Stimulated activated CD4-positive, alpha-beta T cell treated with anti-CD3 and anti-CD28 coated beads, Interleukin-1b, Interleukin-23, amount 100 ng/mL, for 4 hours (primary cell): Measurements from ENCODE around the gene ENTPD7.
"Not testable (repeated sequence)": the region's sequence is repeated elsewhere in the genome, so short reads cannot be mapped to it uniquely, and the experiment has no call there.

Source experiments
- DNase-seq, 2 donors: peaks; one replicate each; pipeline ENCODE4 v3.0.0-alpha.2; 2020; ENCODE audit warnings: low read depth in 2 of 2

The ENTPD7 gene, protein sequence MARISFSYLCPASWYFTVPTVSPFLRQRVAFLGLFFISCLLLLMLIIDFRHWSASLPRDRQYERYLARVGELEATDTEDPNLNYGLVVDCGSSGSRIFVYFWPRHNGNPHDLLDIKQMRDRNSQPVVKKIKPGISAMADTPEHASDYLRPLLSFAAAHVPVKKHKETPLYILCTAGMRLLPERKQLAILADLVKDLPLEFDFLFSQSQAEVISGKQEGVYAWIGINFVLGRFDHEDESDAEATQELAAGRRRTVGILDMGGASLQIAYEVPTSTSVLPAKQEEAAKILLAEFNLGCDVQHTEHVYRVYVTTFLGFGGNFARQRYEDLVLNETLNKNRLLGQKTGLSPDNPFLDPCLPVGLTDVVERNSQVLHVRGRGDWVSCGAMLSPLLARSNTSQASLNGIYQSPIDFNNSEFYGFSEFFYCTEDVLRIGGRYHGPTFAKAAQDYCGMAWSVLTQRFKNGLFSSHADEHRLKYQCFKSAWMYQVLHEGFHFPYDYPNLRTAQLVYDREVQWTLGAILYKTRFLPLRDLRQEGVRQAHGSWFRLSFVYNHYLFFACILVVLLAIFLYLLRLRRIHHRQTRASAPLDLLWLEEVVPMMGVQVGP

DNA sequence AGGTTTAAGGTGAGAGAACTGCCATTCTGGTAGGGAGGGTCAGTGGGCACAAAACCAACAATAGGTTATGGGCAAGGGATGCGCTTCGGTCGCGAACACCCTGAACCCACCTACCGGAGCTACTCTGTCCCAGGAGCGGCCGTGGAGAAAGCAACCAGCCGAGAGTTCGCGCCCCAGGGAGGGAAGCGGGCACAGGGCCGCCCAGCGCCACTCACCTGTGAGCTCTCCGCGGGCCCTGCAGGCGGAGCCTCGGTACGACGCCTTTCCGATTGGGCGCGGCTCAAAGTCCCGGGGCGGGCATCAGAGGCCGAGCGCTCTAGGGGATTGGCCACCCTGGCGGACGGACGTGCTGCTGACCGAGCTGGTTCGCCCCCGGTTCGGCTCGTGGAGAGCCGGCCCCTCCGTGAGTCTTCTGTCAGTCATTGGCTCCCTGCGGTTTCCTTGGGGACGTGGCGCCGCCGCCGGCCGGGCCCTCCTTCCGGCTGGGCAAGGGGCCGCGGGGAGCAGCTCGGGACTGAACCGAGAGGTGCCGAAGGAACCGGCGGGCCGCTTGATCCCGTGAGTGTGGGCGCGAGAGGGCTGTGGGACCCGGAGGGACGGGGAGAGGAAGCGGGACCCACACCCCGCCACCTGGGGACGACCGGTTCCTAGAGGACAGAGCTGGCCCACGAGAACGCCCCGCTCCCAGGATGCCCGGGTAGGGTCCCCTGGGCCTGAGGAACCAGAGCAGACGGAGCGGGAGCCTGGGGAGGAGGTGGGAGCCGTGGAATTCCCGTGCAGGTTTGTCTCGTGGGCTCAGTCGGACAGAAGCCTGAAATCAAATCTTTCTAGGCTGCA, at the start of gene ENTPD7:
ENTPD7 (plus strand) TSS at position 479 of the 837 bp plus-strand sequence. CDS start 448 bp downstream, outside the sequence.
- peak; percentile 71 to 85 for DNase-seq

DNA sequence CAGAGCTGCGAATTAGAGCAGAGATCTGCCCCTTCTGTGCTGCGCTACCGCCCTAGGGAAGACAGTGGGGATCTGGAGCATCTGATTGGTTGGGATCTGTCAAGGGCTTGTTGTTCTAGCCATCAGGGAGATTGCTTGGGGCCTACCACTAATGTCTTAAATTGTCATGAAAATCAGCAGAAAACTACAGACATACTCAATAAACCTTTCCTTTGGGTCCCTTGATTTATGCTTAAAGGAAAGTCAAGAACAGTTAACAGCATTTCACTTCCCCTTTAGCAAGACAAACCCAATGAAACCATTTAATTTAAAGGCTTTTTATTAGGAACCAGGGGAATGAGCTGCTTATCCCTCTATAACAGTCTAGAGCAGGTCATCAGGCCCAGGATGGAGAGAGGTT, 49.1 kb upstream of the ENTPD7 start:
- DNase-seq, result no peak

DNA sequence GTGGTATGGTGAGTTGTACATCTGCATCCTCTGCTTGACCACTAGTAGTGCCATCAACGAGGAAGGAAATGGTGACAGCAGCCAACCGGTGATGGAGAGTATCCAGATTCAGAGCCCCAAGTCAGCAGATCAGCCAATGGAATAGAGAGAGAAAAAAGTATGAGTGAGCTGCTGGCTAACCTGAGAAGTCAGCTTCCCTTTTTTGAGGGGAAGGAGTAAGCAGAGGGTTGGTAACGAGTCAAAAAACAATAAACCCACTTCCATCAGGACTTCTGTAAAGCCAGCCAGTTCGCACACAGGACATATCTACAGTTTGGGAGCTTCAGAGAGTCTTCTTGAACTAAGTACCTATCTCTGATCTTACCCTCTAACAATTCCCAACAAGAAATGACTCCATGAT, 48.0 kb upstream of the ENTPD7 start:
- DNase-seq, result no peak

DNA sequence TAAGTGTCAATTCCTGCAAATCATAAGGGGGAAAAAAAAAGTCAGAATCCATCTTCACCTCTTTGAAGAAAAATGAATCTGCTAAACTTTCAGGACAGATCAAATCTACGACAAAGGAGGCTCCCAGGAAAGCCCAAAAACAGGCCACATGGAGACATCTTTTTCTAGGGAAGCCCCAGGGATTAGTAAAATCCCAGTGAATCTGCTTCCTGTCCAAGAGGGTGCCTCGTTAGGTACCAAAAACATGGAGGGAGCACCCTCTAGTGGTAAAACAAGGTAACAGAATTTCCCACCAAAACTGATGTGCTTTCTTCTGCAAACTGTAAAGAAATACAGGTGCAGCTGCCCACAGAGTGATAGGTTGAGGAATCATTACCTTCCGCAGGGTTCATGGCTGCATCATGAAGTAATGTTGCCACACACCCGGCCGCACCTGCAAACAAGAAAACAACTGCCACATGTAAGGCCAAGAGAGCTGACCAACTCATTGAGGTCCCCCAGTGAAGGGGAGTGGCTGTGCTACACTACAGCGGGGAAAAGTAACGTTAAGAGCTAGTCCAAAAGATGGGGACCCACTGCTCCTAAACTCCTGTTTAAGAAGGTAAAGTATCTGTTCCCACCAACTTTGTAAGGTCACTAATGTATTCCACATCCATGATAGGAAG, 47.0 kb upstream of the ENTPD7 start:
- DNase-seq, result peak in 1 of 2 donors; percentile 12

DNA sequence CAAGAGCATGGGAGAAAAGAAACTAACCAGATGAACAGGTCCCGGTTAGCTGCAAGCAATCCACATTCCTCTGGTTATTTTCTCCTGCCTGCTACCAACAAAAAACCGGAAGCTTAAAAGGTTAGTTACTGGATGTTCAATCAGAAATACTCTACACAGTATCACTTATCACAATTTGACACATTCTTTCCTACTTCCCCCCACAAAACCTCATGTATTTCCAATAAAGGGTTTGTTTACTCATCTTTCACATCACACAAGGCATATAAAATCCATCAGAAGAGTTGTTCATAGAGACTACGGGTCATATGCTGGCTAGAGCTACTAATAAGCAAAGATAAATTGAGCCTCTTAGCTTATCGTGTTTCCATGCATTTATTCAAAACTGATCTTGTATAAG, 43.9 kb upstream of the ENTPD7 start:
- DNase-seq, result no peak

DNA sequence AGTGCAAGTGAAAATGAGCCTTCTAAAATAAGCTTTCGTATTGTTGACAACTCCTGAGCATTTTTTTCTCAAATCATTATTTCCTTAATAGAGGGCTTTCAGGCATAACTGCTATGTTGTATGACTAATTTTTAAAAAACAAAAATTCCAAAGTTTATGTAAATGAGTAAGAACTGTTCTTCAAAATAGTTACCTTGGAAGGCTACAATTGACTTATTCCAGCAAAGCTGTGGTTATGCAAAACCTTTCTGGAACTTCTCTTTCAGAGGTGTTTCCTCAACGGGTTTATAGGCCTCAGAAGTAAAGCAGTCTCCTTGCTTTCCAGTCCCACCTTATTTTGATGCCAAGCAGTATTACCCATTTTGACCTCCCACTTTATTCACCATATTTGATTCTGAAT, 41.6 kb upstream of the ENTPD7 start:
- no peak for DNase-seq

DNA sequence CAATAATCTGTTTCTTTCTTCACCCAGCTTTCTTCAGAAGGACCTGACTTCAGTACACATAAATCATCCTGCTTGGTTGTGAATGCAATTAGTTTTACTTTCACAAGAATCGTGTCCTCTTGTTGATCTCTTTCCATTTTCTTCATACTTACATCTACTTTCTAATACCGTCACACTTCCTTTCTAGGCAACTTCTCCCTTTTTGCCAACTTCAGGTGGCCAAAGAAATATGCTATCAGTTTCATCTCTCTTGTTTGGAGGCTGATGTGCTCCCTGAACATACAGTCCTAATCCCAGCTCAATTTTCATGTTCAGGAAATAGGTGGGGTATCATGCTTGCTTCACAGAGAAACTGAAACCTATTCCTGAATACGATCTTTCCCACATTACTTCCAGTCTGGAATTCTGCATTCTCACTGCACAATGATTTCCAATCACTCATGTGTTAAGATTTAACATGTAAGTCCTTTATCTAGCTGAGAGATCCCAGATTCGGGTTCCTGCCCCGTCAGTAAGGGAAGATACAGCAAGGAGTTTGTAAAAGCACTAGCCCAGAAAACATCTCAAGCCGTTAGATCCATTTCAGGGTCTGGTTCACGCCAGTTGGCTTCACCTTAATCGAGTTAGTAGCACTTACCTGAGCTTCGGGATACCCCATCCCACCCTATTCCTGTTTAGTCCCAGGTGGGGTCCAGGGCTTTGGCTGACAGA, 40.1 kb upstream of the ENTPD7 start:
- no peak for DNase-seq

DNA sequence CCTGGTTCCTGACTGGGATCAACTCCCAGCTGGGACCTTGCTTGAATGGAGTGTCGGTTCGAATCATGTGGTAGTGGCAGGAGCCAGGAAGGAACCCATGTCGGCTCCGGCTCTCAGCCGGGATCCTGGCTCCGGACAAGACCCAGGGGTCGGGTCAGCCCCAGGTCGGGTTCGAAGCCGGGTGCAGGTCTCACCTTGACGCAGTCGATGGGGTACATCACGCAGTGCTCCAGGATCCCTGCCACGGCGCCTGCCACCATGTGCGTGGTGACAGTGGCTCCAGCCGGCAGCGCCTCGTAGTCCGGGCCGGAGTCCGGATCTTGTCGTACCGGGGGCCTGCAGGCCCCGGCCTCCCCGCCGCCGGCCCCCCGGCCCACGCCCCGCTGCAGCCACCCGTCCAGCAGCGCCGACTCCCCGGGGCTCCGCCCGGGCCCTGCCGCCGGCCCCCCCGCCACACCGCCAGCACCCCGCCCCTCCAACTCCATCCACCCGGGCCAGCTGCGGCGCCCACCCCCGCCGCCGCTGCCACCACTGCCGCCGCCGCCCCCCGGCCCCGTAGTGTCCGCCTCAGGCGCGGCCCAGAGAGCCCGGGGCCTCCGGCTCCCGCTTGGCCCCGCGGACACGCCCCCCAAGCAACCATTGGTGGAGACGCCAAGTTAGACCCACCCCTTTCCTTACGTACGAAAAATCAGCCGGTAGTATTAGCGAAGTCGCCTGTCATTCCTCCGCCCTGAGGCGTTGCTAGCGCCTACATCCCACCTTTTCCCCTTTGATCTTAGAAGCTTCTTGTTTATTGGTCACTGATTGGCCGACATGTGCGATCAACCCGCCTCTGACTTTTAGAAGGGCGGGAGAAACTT, 39.2 kb upstream of the ENTPD7 start, which contains the start of gene SLC25A28:
SLC25A28 (minus strand) TSS at position 589 of the 860 bp plus-strand sequence; CDS start at position 485, 104 bp downstream.
- peak; percentile 83 to 87 for DNase-seq

DNA sequence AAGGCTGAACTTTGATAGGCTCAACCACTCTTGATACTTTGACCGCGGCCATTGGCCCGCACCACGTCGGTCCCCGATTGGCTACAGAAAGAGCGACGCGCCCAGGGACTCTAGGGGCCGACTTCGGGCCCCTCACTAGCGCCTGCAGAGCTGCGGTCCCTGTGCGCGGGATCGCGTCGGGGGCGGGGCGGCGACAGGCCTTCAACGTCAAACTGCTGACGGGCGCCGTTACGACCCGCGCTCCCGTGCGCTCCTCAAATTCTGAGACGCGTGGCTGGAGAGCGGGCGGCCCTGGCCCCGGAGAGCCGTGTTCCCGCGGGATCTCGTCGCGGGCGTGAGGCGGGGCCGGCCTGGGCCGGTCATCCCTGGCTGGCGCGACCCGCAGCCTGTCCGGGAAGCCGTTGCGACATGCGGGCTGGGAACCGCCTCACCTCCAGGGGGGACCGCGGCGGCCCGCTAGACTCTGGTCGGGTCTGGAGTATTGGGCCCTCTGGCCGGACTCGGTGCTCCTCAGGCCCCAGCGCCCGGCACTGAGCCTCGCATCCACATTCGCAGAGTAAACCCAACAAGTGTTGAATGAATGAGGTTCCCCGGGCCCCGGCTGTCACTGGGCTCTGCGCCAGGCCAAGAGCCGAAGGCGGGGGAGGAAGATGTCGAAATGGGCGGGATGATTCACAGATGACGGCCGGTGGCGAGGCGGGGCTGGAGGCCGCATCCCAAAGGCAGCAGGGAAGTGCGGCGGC, 38.4 kb upstream of the ENTPD7 start:
- peak; percentile 67 to 80 for DNase-seq

DNA sequence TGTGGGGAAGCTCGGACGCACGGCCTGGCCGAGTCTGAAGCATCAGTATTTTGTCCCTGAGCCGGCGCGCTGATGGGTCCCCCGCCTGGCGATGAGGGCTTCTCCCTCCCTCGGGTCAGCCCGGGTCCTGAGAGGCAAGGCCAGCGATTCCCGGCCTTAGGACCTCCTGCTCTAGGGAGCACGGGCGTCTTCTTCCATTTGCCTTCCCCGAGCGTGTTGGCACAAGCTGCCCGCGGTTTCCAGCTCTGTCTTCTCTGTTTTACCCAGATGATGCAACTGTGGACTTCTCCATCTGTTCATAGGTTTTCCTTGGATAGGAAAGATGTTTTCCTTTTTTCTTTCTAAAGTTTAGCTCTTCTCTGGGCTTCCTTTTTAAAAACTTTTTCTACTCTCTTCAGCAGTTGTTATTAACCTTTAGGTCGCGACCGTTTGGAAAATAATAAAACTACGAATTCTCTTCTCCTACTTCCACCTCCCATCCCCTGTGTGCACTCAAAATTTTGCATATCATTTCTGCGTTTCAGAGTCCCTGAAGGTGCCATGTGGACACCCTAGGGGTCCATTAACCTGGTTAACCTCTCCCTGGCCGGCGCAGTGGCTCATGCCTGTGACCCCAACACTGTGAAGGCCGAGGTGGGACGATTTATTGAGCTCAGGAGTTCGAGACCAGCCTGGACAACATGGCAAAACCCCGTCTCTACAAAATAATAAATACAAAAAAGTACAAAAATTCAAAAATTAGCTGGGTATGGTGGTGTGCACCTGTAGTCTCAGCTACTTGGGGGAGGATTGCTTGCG, 37.7 kb upstream of the ENTPD7 start:
- no peak for DNase-seq

DNA sequence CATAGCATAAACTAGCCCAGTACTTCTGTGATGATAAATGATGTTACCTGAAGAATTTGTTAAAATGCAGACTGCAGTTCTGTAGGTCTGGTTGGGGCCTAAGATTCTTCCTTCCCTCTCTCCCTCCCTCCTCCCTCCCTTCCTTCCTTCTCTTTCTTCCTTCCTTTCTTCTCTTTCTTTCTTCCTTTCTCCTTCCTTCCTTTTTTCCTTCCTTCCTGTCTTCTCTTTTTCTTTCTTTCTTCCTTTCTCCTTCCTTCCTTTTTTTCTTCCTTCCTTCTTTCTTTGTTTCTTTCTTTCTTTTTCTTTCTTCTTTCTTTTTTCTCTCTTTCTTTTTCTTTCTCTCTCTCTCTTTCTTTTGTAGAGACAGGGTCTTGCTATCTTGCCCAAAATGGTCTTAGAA, 35.4 kb upstream of the ENTPD7 start:
- DNase-seq, result no peak

DNA sequence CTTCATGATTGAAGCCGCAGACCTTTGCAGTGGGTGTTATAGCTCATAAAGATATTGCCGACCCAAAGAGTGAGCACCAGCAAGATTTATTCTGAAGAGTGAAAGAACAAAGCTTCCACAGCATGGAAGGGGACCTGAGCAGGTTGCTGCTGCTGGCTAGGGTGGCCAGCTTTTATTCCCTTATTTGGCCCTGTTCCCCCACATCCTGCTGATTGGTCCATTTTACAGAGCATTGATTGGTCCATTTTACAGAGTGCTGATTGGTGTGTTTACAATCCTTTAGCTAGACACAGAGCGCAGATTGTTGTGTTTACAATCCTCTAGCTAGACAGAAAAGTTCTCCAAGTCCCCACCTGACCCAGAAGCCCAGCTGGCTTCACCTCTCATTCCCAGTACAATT, 34.2 kb upstream of the ENTPD7 start:
- DNase-seq, result not testable (repeated sequence)

DNA sequence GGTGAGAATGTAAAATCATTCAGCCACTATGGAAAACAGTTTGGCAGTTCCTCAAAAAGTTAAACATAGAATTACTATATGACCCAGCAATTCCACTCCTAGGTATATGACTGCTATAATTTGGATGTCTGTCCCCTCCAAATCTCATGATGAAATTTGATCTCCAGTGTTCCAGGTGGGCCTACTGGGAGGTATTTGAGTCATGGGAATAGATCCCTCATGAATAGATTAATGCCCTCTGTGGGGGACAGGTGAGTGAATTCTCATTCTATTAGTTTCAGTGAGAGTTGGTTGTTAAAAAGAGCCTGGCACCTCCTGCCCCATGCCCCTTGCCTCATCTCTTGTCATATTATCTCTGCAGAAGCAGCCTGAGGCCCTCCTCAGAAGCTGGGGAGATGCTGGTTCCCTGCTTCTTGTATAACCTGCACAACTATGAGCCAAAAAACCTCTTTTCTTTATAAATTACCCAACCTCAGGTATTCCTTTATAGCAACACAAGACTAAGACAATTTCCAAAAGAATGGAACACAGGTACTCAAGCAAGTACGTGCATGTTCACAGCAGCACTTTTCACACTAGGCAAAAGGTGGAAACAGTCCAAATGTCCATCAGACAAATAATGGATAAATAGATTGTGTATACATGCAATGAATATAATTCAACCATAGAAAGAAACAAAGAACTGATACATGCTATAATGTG, 30.2 kb upstream of the ENTPD7 start:
- DNase-seq, result no peak

DNA sequence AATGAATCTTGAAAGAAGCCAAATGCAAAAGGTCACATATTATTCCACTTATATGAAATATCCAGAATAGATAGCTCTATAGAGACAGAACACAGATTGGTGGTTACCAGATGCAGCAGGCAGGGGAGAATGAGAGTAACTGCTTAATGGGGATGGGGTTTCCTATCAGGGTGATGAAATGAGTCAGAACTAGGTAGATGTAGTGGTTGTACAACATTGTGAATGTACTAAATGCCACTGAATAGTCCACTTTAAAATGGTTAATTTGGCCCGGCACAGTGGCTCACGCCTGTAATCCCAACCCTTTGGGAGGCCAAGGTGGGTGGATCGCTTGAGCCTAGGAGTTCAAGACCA, 29.7 kb upstream of the ENTPD7 start:
- DNase-seq, result no peak

DNA sequence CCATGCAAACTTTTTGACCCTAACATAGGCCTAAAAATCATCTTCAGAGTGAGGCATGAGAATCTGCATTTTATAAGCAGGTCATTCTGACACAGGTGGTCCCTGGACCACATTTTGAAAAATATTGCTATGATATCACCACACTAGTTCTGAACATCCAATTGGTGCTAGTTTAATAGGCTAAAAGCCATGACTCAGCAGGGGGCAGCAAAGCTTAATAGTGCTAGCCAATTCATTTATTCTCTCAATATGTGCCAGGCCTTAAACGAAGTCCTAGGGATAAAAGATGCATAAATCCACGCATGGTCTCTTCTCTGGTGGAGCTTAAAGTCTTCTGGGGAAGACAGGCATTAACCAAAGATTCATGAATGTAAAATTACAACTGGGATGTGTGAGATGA, 28.9 kb upstream of the ENTPD7 start:
- no peak for DNase-seq

DNA sequence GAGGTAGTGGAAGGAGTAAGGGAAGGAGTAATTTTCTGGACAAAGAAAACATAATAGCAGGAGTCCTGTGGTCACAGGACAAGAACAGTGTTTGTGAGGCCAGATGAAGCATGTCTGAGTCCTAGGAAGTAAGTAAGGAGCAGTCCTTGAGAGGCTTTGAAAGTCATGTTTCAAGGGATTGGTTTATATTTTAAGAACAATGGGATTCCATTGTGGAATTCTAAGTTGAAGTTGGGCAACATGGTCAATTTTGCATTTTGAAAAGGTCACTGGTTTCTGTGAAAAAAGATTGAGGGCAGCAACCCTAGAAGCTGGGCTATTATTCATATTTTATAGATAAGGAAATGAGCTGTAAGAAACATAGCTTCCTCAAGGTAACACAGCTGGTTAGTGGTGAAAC, 28.3 kb upstream of the ENTPD7 start:
- no peak for DNase-seq

DNA sequence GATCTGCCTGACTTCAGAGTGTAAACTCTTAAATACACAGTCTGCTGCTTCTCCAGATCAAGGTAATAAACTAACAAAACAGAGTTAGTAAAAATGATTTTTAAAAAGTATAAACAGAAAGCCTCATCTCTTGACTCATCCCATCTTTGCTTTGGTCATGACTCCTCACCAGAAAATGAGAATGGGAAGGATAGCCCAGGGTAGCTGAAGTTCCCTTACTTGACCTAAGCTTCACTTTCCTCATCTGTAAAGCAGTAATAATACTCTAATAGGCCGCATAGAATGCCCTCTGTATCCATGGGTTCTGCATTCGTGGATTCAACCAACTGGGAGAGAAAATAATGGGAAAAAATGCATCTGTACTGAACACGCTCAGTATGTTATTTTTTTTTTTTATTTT, 27.8 kb upstream of the ENTPD7 start:
- DNase-seq, result no peak

DNA sequence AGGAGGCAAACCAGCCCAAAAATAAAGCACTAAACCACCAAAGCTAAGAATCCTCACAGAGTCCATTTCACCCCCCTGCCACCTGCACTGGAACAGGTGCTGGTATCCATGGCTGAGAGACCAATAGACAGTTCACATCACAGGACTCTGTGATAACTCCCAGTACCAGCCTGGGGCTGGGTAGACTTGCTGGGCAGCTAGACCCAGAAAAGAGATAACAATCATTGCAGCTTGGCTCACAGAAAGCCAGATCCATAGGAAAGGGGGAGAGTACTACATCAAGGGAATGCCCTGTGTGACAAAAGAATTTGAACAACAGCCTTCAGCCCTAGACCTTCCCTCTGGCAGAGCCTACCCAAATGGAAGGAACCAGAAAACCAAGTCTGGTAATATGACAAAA, 25.5 kb upstream of the ENTPD7 start:
- DNase-seq, result no peak
